ENCODE measurements around the gene SC5D. TPM values are rescaled to one million over a fixed set of nuclear protein-coding genes. Genes with fewer than 3 reads are reported as not detected.

Gene SC5D, protein sequence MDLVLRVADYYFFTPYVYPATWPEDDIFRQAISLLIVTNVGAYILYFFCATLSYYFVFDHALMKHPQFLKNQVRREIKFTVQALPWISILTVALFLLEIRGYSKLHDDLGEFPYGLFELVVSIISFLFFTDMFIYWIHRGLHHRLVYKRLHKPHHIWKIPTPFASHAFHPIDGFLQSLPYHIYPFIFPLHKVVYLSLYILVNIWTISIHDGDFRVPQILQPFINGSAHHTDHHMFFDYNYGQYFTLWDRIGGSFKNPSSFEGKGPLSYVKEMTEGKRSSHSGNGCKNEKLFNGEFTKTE
- 22.9 and 25.4 TPM in 2 replicates for total RNA-seq

DNA sequence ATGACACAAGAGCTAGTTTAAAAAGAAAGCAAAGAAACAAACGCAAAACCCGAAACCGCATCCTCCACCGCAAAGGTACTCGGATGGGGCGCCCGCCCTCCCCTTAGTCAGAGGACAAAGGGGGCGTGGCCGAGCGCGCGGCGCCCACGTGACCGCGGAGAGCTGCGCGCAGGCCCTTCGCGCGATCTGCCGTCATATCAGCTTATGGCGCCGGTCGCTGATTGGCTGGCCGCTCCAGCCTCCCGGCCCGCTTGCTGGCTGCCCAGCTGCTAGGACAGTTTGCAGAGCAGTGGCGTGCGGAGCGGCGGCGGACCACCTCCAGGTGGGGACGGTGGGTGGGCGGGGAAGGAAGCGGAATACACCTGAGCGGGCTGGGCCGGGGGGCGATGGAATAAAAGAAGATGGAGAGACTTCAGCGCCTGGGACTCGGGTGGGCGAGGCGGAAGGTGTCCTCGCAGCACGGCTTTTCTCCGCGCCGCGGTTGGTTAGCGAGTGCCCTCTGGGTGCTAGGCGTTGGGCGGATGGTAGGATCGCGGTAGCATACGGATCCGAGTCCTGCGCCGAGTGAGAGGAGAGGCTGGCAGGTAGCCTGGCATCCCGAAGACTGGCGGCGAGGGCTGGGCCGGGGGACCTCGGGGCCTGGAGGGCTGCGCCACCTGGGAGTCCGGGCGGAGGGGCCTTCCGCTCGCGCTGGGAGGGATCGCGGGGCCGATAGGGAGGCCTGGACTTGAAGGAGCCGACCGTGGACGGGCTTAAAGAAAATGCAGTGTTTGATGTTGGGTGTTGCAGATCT is at the start of gene SC5D:
Gene SC5D (plus strand): TSS at position 277 of the 793 bp plus-strand sequence. CDS start 10,605 bp downstream, outside the sequence.
- Mint-ChIP-seq H3K4me1 (peaks cover 22% of the 10 kb centered on the region), H3K9me3 (peaks cover 9% of the 10 kb centered on the region), H3K27ac (peak within 1 kb of the TSS; percentile 92), H3K36me3 (ENCODE audit: low read depth) (peaks cover 13% of the 10 kb centered on the region), H3K27me3 (peaks cover 9% of the 10 kb centered on the region), H3K4me3 (peak within 1 kb of the TSS; percentile 91)
- intact Hi-C loops (cut with micrococcal nuclease): loop anchor here (1.0 to 5.0 kb wide), 3 partner anchors 19 to 55 kb away; no protein-coding TSS in a partner anchor
- DNase-seq: peak; percentile 99

DNA sequence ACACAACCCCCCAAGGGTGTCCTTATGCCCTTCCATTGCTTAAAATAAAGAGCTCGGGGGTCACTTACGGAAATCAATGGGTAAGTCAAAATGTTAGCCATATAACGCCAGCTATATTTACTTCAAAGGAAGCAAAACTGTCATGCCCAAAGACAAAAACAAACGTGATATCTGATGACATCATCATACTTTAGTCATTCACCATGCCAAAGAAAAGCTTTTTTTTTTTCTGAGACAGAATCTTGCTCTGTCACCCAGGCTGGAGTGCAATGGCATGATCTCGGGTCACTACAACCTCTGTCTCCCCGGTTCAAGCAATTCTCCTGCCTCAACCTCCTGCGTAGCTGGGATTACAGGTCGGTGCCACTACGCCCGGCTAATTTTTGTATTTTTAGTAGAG is 47.7 kb upstream of the SC5D start:
- DNase-seq: peak; percentile 34
- peaks cover 2% of the 10 kb centered on the region for H3K4me1 Mint-ChIP-seq
- H3K27ac Mint-ChIP-seq: no peak overlapping the region
- H3K27me3 Mint-ChIP-seq: peaks cover 20% of the 10 kb centered on the region
- no peak overlapping the region for H3K4me3 Mint-ChIP-seq
- no peaks in the 10 kb centered on the region for H3K36me3 Mint-ChIP-seq (ENCODE audit: low read depth)
- H3K9me3 Mint-ChIP-seq: no peaks in the 10 kb centered on the region
- intact Hi-C loops (cut with micrococcal nuclease): no loop called here

DNA sequence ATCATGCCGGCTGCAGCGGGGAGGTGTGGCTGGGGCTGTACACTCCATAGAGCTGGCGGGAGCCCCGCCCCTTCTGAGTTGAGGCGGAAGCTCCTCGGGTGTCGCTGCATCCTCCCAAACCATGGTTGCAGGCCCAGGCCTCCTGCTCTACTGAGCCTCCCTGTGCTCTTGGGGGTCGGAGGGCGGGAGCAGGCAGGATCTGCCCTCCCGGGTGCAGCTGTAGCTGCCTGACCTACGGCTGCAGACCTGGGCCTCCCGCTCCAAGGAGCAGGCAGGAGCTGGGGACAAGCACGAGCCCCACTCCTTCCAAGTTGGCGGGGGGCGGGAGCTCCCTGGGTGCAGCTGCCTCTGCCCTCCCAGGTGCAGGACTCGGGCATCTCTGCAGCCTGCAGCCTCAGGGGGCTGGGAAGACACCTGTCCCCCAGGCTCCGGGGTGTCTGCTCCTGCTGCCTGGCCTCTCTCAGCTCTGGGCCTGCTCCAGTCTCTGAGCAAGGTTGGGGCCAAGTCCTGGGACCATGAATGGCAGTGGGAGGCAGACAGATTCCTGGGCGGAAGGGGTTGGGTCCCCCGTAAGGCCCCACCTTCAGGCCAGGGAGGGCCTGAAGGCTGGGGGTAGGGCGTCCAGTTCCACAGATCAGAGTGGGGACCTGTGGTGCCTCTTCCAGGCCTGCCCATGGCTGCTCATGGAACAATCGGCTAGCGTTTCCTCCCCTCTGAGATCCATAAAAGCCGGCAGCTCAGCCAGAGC is 46.4 kb upstream of the SC5D start:
- Mint-ChIP-seq H3K9me3 (no peaks in the 10 kb centered on the region), H3K36me3 (ENCODE audit: low read depth) (no peaks in the 10 kb centered on the region), H3K4me3 (no peak overlapping the region), H3K27me3 (peaks cover 19% of the 10 kb centered on the region), H3K4me1 (peaks cover 2% of the 10 kb centered on the region), H3K27ac (no peak overlapping the region)
- intact Hi-C loops (cut with micrococcal nuclease): no loop called here
- peak; percentile 39 for DNase-seq

DNA sequence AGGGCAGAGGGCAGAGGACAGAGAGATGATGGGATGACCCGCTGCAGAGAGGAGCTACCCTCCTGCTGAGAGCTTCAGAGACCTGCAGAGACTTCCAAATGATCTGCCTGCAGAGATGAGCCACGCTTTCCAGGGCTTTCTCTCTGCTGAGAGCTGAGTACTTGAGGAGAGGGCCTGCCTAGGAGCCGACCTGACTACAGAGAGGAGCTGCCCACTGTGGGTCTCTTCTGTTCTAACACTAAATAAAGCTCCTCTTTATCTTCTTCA is 45.9 kb upstream of the SC5D start:
- H3K27me3 Mint-ChIP-seq: peaks cover 21% of the 10 kb centered on the region
- no peaks in the 10 kb centered on the region for H3K36me3 Mint-ChIP-seq (ENCODE audit: low read depth)
- no peak overlapping the region for H3K27ac Mint-ChIP-seq
- no peaks in the 10 kb centered on the region for H3K9me3 Mint-ChIP-seq
- intact Hi-C loops (cut with micrococcal nuclease): no loop called here
- DNase-seq: no peak
- H3K4me3 Mint-ChIP-seq: no peak overlapping the region
- H3K4me1 Mint-ChIP-seq: peaks cover 2% of the 10 kb centered on the region

DNA sequence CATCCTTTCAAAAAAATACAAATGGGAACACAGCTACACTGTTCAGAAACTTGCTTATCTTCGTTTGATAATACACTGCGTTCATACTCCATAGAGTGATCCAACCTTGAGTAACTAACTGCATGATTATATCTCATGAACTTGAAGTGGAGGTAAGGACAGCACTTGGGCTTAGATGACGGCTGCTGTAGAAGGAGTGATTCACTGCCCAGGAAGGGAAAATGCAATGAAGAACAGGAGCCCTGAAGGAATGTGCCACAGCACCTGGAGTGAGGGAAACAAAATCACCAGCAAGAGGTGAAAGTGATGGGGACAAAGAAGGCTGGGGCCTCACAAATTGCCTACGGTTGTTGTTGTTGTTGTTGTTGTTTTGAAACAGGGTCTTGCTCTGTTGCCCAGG is 44.1 kb upstream of the SC5D start:
- H3K4me1 Mint-ChIP-seq: peaks cover 2% of the 10 kb centered on the region
- no peaks in the 10 kb centered on the region for H3K36me3 Mint-ChIP-seq (ENCODE audit: low read depth)
- H3K4me3 Mint-ChIP-seq: no peak overlapping the region
- no peak for DNase-seq
- intact Hi-C loops (cut with micrococcal nuclease): no loop called here
- peaks cover 10% of the 10 kb centered on the region for H3K27me3 Mint-ChIP-seq
- no peak overlapping the region for H3K27ac Mint-ChIP-seq
- no peaks in the 10 kb centered on the region for H3K9me3 Mint-ChIP-seq

DNA sequence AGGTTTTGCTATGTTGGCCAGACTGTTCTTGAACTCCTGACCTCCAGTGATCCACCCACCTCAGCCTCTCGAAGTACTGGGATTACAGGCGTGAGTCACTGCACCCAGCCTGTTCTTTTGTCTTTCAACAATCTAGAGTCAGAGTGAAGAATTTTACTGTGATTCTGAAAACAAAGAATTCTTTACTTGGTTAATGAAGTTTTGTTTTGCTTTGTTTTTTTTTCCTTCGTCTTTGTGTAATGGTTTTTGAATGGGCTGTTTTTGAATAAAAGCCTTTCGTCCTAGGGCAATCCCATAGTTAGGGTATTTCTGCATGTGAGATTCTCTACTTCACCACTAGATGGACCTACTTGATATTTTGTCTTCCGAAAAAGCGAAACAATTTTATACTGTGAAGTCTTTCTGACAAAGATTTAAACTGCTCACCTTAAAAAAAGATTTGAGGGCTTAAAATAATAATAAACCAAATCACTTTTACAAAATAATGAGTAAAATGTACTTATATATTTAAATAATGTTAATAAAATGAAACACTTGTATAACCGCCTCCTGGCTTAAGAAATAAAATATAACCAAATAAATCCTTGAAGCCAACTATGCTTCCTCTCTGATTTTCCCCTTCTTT is 43.4 kb upstream of the SC5D start:
- H3K36me3 Mint-ChIP-seq (ENCODE audit: low read depth): no peaks in the 10 kb centered on the region
- DNase-seq: peak; percentile 57
- H3K27me3 Mint-ChIP-seq: peaks cover 10% of the 10 kb centered on the region
- peaks cover 2% of the 10 kb centered on the region for H3K9me3 Mint-ChIP-seq
- H3K4me3 Mint-ChIP-seq: no peak overlapping the region
- H3K27ac Mint-ChIP-seq: no peak overlapping the region
- intact Hi-C loops (cut with micrococcal nuclease): loop anchor here (1.0 kb wide), 2 partner anchors 70 to 342 kb away; no protein-coding TSS in a partner anchor
- peaks cover 2% of the 10 kb centered on the region for H3K4me1 Mint-ChIP-seq

DNA sequence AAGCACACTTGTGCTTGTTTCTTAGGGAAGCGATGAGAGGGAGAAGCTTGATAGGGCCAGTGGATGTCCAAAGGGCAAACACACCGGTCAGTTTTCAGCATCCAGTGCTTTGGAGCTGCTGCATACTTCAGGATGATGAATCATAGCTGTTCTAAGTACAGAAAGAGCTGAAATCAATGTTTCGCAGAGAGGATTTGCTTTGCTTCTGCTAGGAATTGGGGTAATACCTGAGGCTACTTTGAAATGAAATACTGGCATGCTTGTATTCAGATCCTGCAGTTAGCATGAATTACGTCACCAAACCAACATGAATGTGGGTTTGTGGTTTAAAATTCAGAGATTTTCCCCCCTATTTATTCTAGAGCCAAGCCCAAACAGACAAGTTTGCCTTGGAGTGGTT is 41.7 kb upstream of the SC5D start:
- intact Hi-C loops (cut with micrococcal nuclease): no loop called here

DNA sequence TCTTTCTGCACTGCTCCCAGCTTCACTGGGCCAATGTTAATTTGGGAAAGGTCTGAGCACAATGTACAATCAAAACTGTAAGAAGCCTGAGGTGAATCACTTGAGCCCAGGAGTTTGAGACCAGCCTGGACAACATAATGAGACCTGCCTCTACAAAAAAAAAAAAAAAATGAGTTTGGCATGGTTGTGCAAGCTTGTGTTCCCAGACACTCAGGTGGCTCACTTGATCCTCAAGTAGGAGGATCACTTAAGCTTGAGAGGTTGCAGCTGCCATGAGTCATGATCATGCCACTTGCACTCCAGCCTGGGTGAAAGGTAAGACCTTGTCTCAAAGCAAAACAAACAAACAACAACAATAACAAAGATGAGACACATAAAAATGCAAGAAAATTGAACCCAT is 38.6 kb upstream of the SC5D start:
- no peaks in the 10 kb centered on the region for H3K36me3 Mint-ChIP-seq (ENCODE audit: low read depth)
- no peak overlapping the region for H3K27ac Mint-ChIP-seq
- H3K27me3 Mint-ChIP-seq: peaks cover 38% of the 10 kb centered on the region
- no peak for DNase-seq
- intact Hi-C loops (cut with micrococcal nuclease): no loop called here
- H3K9me3 Mint-ChIP-seq: peaks cover 4% of the 10 kb centered on the region
- peaks cover 2% of the 10 kb centered on the region for H3K4me1 Mint-ChIP-seq
- H3K4me3 Mint-ChIP-seq: no peak overlapping the region

More for the DNA sequence above, 41.7 kb upstream of the SC5D start:
- Mint-ChIP-seq H3K36me3 (ENCODE audit: low read depth) (no peaks in the 10 kb centered on the region), H3K27me3 (peaks cover 19% of the 10 kb centered on the region), H3K4me3 (no peak overlapping the region), H3K27ac (no peak overlapping the region), H3K4me1 (peaks cover 2% of the 10 kb centered on the region), H3K9me3 (peaks cover 4% of the 10 kb centered on the region)
- DNase-seq: no peak

DNA sequence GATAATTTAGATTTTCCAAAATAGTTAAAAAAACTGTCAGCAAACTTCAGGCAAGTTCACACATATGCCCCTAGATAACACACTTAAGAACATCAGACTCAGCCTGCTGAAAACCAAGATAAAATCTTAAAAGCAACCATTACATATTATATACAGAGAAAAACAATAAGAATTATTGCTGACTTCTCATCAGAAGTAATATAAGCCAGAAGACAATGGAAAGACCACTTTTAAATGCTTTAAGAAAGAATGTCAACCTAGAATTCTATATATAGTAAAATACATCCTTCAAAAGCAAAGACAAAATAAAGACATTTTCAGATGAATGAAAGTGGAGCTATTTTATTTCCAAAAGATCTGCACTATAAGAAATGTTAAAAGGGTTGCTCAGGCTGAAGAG is 37.8 kb upstream of the SC5D start:
- Mint-ChIP-seq H3K27ac (no peak overlapping the region), H3K4me3 (no peak overlapping the region), H3K9me3 (peaks cover 4% of the 10 kb centered on the region), H3K36me3 (ENCODE audit: low read depth) (no peaks in the 10 kb centered on the region), H3K27me3 (peaks cover 42% of the 10 kb centered on the region), H3K4me1 (no peaks in the 10 kb centered on the region)
- no peak for DNase-seq
- intact Hi-C loops (cut with micrococcal nuclease): no loop called here

DNA sequence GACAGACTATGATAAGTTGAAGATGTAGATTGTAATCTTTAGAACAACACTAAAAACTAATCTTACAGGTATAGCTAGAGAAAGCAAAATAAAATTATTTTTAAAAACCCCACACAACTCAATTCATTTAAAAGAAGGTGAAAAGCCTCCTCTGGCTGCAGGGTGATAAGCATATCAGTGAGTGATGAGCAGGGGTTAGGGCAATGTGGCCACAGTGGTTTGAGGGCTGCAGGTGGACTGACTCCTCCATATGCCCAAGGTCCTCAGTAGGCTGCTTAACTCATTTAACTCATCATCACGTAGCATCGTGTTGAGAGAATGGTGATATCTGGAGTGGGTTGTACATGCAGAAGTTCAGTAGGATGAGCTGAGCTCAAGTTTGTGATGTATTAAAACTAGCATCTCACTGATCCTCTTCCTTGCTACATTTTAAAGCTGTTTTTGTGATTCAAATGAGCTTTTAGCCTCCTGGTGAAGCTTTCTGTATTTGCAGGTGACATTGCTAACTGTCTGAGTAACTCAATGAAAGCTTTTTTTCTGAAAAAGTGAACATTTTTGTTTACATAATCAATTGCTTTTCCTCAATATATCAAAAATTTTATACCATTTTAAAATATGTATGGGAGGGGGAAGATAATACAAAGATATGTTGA is 37.0 kb upstream of the SC5D start:
- no peaks in the 10 kb centered on the region for H3K4me1 Mint-ChIP-seq
- no peak overlapping the region for H3K27ac Mint-ChIP-seq
- intact Hi-C loops (cut with micrococcal nuclease): no loop called here
- H3K9me3 Mint-ChIP-seq: peaks cover 6% of the 10 kb centered on the region
- H3K4me3 Mint-ChIP-seq: no peak overlapping the region
- H3K27me3 Mint-ChIP-seq: peaks cover 47% of the 10 kb centered on the region
- no peak for DNase-seq
- H3K36me3 Mint-ChIP-seq (ENCODE audit: low read depth): no peaks in the 10 kb centered on the region

DNA sequence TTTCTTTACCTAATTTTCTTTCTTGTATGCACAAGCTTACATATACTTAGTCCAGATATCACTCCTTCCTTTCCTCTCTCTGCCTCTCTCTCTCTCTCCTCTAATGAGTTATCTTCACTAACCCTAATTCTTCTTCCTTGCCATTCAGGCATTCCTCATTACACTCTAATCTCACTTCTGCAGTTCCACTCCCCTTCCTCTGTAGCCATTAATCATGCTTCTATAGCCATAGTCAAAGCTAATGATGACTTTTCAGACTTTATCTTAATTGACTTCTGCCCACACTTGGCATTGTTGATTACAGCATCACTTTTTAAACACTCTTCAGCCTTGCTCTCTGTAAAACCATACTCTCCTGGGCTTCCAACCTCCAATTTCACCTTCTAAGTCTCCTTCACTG is 35.3 kb upstream of the SC5D start:
- intact Hi-C loops (cut with micrococcal nuclease): no loop called here
- Mint-ChIP-seq H3K27ac (no peak overlapping the region), H3K9me3 (peaks cover 16% of the 10 kb centered on the region), H3K4me3 (no peak overlapping the region), H3K27me3 (peaks cover 57% of the 10 kb centered on the region), H3K36me3 (ENCODE audit: low read depth) (no peaks in the 10 kb centered on the region), H3K4me1 (no peaks in the 10 kb centered on the region)
- DNase-seq: no peak

DNA sequence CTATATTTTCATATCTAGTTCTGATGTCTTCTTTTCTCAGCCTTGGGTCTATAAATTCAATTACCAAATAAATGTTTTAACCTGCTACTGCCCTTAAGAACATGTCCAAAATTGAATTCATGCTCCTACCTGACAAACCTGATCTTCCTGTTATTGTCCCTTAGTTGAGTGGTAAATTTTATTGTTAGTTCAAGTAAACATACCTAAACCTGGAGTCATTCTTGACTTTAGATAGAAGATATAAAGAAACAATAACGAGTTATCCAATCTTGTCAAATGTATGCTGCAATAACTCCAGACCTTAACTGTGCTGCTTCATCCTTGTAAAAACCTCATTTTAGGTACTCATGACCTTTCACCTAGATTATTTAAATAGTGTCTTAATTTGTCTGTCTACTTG is 34.6 kb upstream of the SC5D start:
- Mint-ChIP-seq H3K4me3 (no peak overlapping the region), H3K27me3 (peaks cover 60% of the 10 kb centered on the region)
- intact Hi-C loops (cut with micrococcal nuclease): no loop called here

DNA sequence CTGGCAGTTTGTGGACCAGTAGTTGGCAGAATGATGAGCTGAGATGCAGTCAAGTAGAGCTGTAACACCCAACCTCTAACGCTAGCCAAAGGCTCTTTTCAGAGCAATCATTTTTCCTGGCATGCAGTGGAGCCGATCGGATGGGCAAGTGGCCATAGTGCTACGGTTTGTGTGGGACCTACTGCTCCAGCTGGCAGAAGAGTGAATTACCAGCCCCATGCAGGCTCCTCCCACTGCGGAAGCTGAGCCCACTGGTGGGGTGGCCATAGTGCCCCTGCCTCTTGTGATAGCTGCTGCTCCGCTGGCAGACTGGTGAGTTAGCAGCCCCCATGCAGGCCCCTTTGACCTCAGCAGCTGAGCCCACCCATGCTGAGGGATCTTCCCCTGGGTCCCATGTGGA is 27.0 kb upstream of the SC5D start:
- H3K27ac Mint-ChIP-seq: no peak overlapping the region
- peaks cover 63% of the 10 kb centered on the region for H3K27me3 Mint-ChIP-seq
- intact Hi-C loops (cut with micrococcal nuclease): no loop called here
- H3K36me3 Mint-ChIP-seq (ENCODE audit: low read depth): no peaks in the 10 kb centered on the region
- no peak overlapping the region for H3K4me3 Mint-ChIP-seq
- H3K4me1 Mint-ChIP-seq: peaks cover 4% of the 10 kb centered on the region
- H3K9me3 Mint-ChIP-seq: peaks cover 19% of the 10 kb centered on the region
- DNase-seq: no peak

More for the DNA sequence above, 34.6 kb upstream of the SC5D start:
- Mint-ChIP-seq H3K27ac (no peak overlapping the region), H3K4me1 (no peaks in the 10 kb centered on the region), H3K9me3 (peaks cover 18% of the 10 kb centered on the region), H3K36me3 (ENCODE audit: low read depth) (no peaks in the 10 kb centered on the region)
- no peak for DNase-seq
